Mesenchymal stem cell (in vitro differentiated cells and primary cell): ENCODE measurements around the gene SLC16A3.
"Not testable (repeated sequence)": the region's sequence is repeated elsewhere in the genome, so short reads cannot be mapped to it uniquely, and the experiment has no call there.

Source experiments
- DNase-seq: peaks from one replicate; pipeline ENCODE4 v3.0.0-alpha.2; 2013
- H2AFZ ChIP-seq: one replicate; pipeline ENCODE4 v1.6.1; 2013; ENCODE audit warnings: low read depth, mild to moderate bottlenecking, control low read depth, inconsistent platforms, low read length, moderate library complexity
- H2AK5ac ChIP-seq: 2 replicates; pipeline ENCODE4 v1.6.1; 2013; ENCODE audit warnings: low read length, moderate library complexity, mild to moderate bottlenecking, inconsistent platforms; ENCODE audit not compliant: severe bottlenecking
- H2BK120ac ChIP-seq: one replicate; pipeline ENCODE4 v1.6.1; 2013; ENCODE audit warnings: low read depth, mild to moderate bottlenecking, inconsistent platforms, low read length, moderate library complexity
- H2BK12ac ChIP-seq, 2 experiments: one replicate each; pipeline ENCODE4 v1.6.1; 2013; ENCODE audit warnings: inconsistent platforms in 2 of 2, low read length in 2 of 2, mild to moderate bottlenecking in 2 of 2, moderate library complexity in 2 of 2, control low read depth in 1 of 2
- H2BK15ac ChIP-seq: one replicate; pipeline ENCODE4 v1.6.1; 2013; ENCODE audit warnings: mild to moderate bottlenecking, low read depth, inconsistent platforms; ENCODE audit not compliant: poor library complexity, severe bottlenecking
- H2BK5ac ChIP-seq: 2 replicates; pipeline ENCODE4 v1.6.1; 2013; ENCODE audit warnings: low read depth, mild to moderate bottlenecking, low read length, control low read depth, inconsistent platforms; ENCODE audit not compliant: poor library complexity, severe bottlenecking
- H3K14ac ChIP-seq, 2 experiments: one replicate each; pipeline ENCODE4 v1.6.1; 2013; ENCODE audit warnings: inconsistent platforms in 2 of 2, low read length in 2 of 2, control low read depth in 1 of 2, mild to moderate bottlenecking in 1 of 2, moderate library complexity in 1 of 2
- H3K18ac ChIP-seq, 2 experiments: one replicate each; pipeline ENCODE4 v1.6.1; 2013; ENCODE audit warnings: inconsistent platforms in 2 of 2, low read length in 2 of 2, control low read depth in 1 of 2, low read depth in 1 of 2, mild to moderate bottlenecking in 1 of 2
- H3K23ac ChIP-seq, 2 experiments: one replicate each; pipeline ENCODE4 v1.6.1; 2013; ENCODE audit warnings: inconsistent platforms in 2 of 2, low read length in 2 of 2, mild to moderate bottlenecking in 2 of 2, moderate library complexity in 2 of 2, control low read depth in 1 of 2
- H3K27ac ChIP-seq: 2 replicates; pipeline ENCODE4 v1.5.1; 2013; ENCODE audit warnings: mild to moderate bottlenecking, moderate library complexity, low read length, control low read depth, inconsistent platforms; ENCODE audit not compliant: poor library complexity, severe bottlenecking
- H3K27me3 ChIP-seq, 2 experiments: 2 replicates each; pipeline versions ENCODE4 v1.6.1 to v1.7.0; 2013; ENCODE audit warnings: low read length in 2 of 2, mild to moderate bottlenecking in 2 of 2, moderate library complexity in 2 of 2, control low read depth in 1 of 2, inconsistent platforms in 1 of 2; ENCODE audit not compliant: control insufficient read depth in 1 of 2, insufficient read depth in 1 of 2
- H3K36me3 ChIP-seq, 2 experiments: 2 replicates each; pipeline versions ENCODE4 v1.6.1 to v1.7.0; 2013; ENCODE audit warnings: low read length in 2 of 2, control low read depth in 1 of 2, inconsistent platforms in 1 of 2, low read depth in 1 of 2, mild to moderate bottlenecking in 1 of 2; ENCODE audit not compliant: insufficient read depth in 2 of 2, control insufficient read depth in 1 of 2
- H3K4ac ChIP-seq, 2 experiments: one replicate each; pipeline ENCODE4 v1.6.1; 2013; ENCODE audit warnings: inconsistent platforms in 2 of 2, low read length in 2 of 2, mild to moderate bottlenecking in 2 of 2, moderate library complexity in 2 of 2, control low read depth in 1 of 2, low read depth in 1 of 2
- H3K4me1 ChIP-seq: 2 replicates; pipeline ENCODE4 v1.6.1; 2013; ENCODE audit warnings: low read depth, low read length, control low read depth; ENCODE audit not compliant: control insufficient read depth, insufficient read depth
- H3K4me2 ChIP-seq: 2 replicates; pipeline ENCODE4 v1.6.1; 2013; ENCODE audit warnings: low read length, mild to moderate bottlenecking, inconsistent platforms; ENCODE audit not compliant: poor library complexity, severe bottlenecking
- H3K4me3 ChIP-seq, 2 experiments: 2 replicates each; pipeline versions ENCODE4 v1.5.1 to v1.7.0; 2013; ENCODE audit warnings: low read length in 2 of 2, mild to moderate bottlenecking in 2 of 2, control low read depth in 1 of 2, low read depth in 1 of 2; ENCODE audit not compliant: insufficient read depth in 1 of 2
- H3K79me1 ChIP-seq: replicated peaks from 2 replicates; pipeline ENCODE4 v1.6.1; 2013; ENCODE audit warnings: mild to moderate bottlenecking, control low read depth, low read length, inconsistent platforms; ENCODE audit not compliant: poor library complexity, severe bottlenecking
- H3K9ac ChIP-seq: 2 replicates; pipeline ENCODE4 v1.7.0; 2013; ENCODE audit warnings: mild to moderate bottlenecking, low read length, moderate library complexity
- H3K9me3 ChIP-seq: 2 replicates; pipeline ENCODE4 v1.7.0; 2013; ENCODE audit warnings: mild to moderate bottlenecking, low read length; ENCODE audit not compliant: control insufficient read depth
- H4K8ac ChIP-seq: one replicate; pipeline ENCODE4 v1.6.1; 2013; ENCODE audit warnings: inconsistent platforms, mild to moderate bottlenecking, low read length, moderate library complexity
- H4K91ac ChIP-seq: one replicate; pipeline ENCODE4 v1.6.1; 2013; ENCODE audit warnings: mild to moderate bottlenecking, low read length, inconsistent platforms
- WGBS: methylation state at CpG from one replicate; pipeline ENCODE4 v1.1.7; 2013; ENCODE audit warnings: mixed read lengths; 5-methylcytosine and 5-hydroxymethylcytosine counted together

SLC16A3 gene

DNA sequence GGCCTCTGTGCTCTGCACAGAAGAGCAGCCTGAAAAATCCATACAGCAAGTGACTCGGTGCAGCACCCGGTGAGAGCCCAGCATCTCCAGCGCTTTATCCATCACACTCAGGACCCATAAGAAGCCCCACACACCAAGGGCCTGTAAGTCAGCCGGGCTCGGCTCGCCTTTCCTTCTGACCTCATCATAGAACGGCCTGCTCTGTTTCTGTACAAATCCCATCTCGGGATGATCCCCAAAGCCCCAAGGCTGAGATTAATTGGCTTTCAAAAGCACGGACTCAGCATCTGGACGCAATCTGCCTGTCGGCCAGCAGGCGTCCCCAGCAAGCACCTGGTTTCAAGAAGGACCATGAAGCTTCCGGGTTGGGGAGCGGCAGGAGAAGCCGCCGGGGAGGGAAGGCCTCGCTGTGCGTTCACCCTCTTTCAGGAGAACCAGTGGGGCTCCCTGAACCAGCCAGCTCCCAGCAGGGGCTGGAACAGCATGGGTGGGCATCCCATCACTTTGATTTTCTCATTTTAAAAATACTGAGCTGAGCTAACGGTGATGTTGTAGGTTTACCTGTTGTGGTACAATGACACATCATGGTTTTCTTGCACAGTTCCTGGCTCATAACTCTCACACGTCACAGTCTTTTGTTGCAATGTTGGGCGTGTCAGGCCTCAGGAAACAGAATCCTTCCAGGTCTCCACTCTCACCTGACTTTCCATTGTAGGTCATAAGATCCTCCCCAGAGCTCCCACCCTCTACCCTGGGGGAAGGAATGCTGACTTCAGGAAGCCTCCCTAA is 22.9 kb upstream of the SLC16A3 start:
- H2AFZ ChIP-seq, result peak overlapping the region; percentile 75
- H2BK5ac ChIP-seq, result no peak overlapping the region
- no peaks in the 10 kb centered on the region for H3K9me3 ChIP-seq
- peak; percentile 89 for DNase-seq
- H2BK12ac ChIP-seq, result peak overlapping the region in 1 of 2 experiments; percentile 47
- peak overlapping the region in 1 of 2 experiments; percentile 67 for H3K14ac ChIP-seq
- H2BK120ac ChIP-seq, result no peak overlapping the region
- H3K27me3 ChIP-seq, result no peaks in the 10 kb centered on the region
- H3K79me1 ChIP-seq, result peaks cover 22% of the 10 kb centered on the region
- H3K4me2 ChIP-seq, result peak overlapping the region; percentile 18
- H3K4me3 ChIP-seq, result peak overlapping the region in 1 of 2 experiments; percentile 52
- peak overlapping the region; percentile 9 for H3K27ac ChIP-seq
- WGBS, result 29% methylated on average over 21 of the region's 21 CpGs
- peak overlapping the region; percentile 88 for H3K9ac ChIP-seq
- H3K4me1 ChIP-seq, result peaks cover 27% of the 10 kb centered on the region
- H3K18ac ChIP-seq, result peak overlapping the region; percentile 28 to 76
- no peak overlapping the region for H2BK15ac ChIP-seq
- peak overlapping the region; percentile 10 for H2AK5ac ChIP-seq
- peak overlapping the region; percentile 40 for H4K91ac ChIP-seq
- H3K4ac ChIP-seq, result peak overlapping the region in 1 of 2 experiments; percentile 54
- no peak overlapping the region for H3K23ac ChIP-seq
- peak overlapping the region; percentile 41 for H4K8ac ChIP-seq
- H3K36me3 ChIP-seq, result peaks cover 9 to 13% of the 10 kb centered on the region in 2 experiments

DNA sequence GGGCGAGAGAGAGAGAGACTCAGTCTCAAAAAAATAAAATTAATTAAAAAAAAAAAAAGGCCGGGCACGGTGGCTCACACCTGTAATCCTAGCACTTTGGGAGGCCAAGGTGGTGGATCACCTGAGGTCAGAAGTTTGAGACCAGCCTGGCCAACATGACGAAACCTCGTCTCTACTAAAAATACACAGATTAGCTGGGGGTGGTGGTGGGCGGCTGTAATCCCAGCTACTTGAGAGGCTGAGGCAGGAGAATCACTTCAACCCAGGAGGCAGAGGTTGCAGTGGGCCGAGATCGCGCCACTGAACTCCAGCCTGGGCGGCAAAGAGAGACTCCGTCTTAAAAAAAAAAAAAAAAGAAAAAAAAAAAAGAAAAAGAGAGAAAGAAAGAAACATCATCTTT is 18.2 kb upstream of the SLC16A3 start:
- not testable (repeated sequence) for H2BK15ac ChIP-seq, H3K23ac ChIP-seq, H3K14ac ChIP-seq, H2BK120ac ChIP-seq, H3K4me3 ChIP-seq, H3K4me2 ChIP-seq, H4K8ac ChIP-seq, H2BK5ac ChIP-seq, H3K4ac ChIP-seq, H3K27me3 ChIP-seq, H3K9me3 ChIP-seq, H2AFZ ChIP-seq, H3K9ac ChIP-seq, H3K36me3 ChIP-seq, H2AK5ac ChIP-seq, H4K91ac ChIP-seq, H3K27ac ChIP-seq, DNase-seq, H2BK12ac ChIP-seq, H3K18ac ChIP-seq
- Histone ChIP-seq H3K4me1 (peaks cover 27% of the 10 kb centered on the region), H3K79me1 (peaks cover 19% of the 10 kb centered on the region)
- WGBS, result 95% methylated on average over 4 of the region's 11 CpGs

DNA sequence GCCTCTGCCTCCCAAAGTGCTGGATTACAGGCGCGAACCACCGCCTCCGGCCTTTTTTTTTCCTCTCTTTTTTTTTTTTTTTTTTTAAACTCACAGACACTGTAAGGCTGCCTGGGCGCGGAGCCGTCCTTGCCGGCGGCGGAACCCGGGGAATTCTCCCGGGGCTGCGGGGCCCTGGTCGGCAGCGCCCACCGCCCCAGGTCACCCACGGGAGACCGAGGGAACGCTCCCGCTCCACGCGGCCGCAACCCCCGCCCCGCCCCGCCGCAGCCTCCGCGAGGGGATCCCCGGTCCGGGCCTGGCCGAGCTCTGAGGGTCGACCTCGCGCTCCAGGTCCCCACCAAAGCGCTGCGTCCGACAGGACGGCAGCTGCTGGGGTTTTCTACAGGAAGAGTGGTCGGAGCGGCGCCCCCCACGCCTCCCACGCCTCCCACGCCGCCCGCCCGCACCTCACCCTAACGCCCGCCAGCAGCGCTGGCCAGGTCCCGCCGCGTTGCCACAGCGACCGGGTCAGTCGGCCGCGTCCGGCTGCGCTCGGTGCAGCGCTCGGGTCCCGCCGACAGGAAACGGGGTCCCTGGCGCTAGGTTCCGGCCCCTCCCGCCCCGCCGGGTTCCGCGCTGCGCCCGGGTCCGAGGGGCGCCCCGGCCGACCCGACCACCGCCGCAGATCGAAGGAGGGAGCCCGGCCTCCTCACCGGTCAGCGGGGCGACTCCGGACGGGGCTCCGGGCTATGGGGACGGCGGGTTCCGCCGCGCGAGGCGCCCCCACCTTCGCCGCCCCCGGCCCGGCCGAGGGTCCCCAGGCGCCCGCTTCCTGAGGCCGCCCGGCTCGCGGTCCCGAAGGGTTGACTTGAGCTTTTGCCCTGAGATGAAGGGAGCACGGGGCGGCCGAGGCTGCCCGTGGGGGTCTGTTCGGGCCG is 16.3 kb upstream of the SLC16A3 start, which contains the start of gene CCDC57:
CCDC57 (minus strand) TSS at position 512 of the 920 bp plus-strand sequence. CDS start 10,898 bp downstream, outside the sequence.
- Histone ChIP-seq H4K91ac (peak within 1 kb of the TSS; percentile 99), H3K27me3 (no peaks in the 10 kb centered on the region), H2BK12ac (peak within 1 kb of the TSS; percentile 52 to 92), H3K23ac (peak within 1 kb of the TSS in 1 of 2 experiments; percentile 77), H2BK15ac (peak within 1 kb of the TSS; percentile 96), H3K14ac (peak within 1 kb of the TSS; percentile 38 to 57), H3K18ac (peak within 1 kb of the TSS; percentile 93 to 99), H3K36me3 (peaks cover 0 to 2% of the 10 kb centered on the region in 2 experiments), H3K4me1 (peaks cover 41% of the 10 kb centered on the region), H3K9ac (peak within 1 kb of the TSS; percentile 86), H3K4ac (peak within 1 kb of the TSS; percentile 96 to 98), H2BK5ac (peak within 1 kb of the TSS; percentile 97), H3K79me1 (peaks cover 17% of the 10 kb centered on the region), H2BK120ac (peak within 1 kb of the TSS; percentile 100), H3K27ac (no peak within 1 kb of the TSS), H2AK5ac (no peak within 1 kb of the TSS), H3K9me3 (no peaks in the 10 kb centered on the region), H3K4me3 (peak within 1 kb of the TSS; percentile 76 to 82), H4K8ac (peak within 1 kb of the TSS; percentile 89), H2AFZ (peak within 1 kb of the TSS; percentile 92), H3K4me2 (peak within 1 kb of the TSS; percentile 94)
- DNase-seq, result peak; percentile 83
- 1% methylated on average over 83 of the region's 116 CpGs for WGBS
